ENCODE results near the gene ZNF19.
"Not testable (repeated sequence)": the region's sequence is repeated elsewhere in the genome, so short reads cannot be mapped to it uniquely, and the experiment has no call there.

The ZNF19 gene

GRCh38 chr16:71507061-71507460, 17.9 kb upstream of the ZNF19 start:
- H3K9me3 ChIP-seq (ENCODE audit: insufficient read depth, low read length): no peaks in the 10 kb centered on the region
- no peaks in the 10 kb centered on the region for H3K9me2 ChIP-seq (replicated peaks; ENCODE audit: insufficient read depth, low read length)
- H2AFZ ChIP-seq (ENCODE audit: low read depth, low read length, severe bottlenecking): no peak overlapping the region
- no peaks in the 10 kb centered on the region for H4K20me1 ChIP-seq (ENCODE audit: low read depth, low read length)
- H3K79me2 ChIP-seq (ENCODE audit: insufficient read depth, low read length): no peaks in the 10 kb centered on the region
- H3K27ac ChIP-seq (ENCODE audit: low read depth, low read length): no peak overlapping the region
- TF ChIP-seq EZH2phosphoT487 (conservative IDR thresholded peaks at IDR 0.05; ENCODE audit: low read length) (no peak), CTCF (IDR thresholded peaks at IDR 0.05; ENCODE audit: insufficient read depth, low read length, poor library complexity, severe bottlenecking) (no peak)
- H3K27me3 ChIP-seq (ENCODE audit: low read length): no peaks in the 10 kb centered on the region
- no peak overlapping the region for H3K4me3 ChIP-seq (ENCODE audit: insufficient read depth, low read length, poor library complexity, severe bottlenecking)
- no peak overlapping the region for H3K9ac ChIP-seq (ENCODE audit: low read length)
- no peaks in the 10 kb centered on the region for H3F3A ChIP-seq (ENCODE audit: insufficient read depth)
- no peaks in the 10 kb centered on the region for H3K36me3 ChIP-seq (ENCODE audit: low read length)
- no peak overlapping the region for H3K4me2 ChIP-seq (ENCODE audit: low read depth, low read length, poor library complexity, severe bottlenecking)

DNA sequence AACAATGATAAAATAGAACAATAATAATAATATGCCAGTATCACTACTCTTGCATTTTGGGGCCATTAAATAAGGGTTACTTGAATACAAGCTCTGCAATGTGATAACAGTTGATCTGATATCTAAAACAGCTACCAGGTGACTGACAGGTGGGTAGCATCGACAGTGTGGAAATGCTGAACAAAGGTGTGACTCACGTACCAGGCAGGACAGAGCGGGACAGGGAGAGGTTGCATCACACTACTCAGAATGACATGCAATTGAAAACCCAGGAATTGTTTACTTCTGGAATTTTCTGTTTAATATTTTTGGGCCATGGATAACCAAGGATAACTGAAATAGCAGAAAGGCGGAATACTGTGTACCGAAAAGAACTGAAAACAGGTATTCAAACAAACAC, 15.8 kb upstream of the ZNF19 start:
- Histone ChIP-seq H2AFZ (ENCODE audit: low read depth, low read length, severe bottlenecking) (no peak overlapping the region), H3K9me2 (replicated peaks; ENCODE audit: insufficient read depth, low read length) (no peaks in the 10 kb centered on the region), H3F3A (ENCODE audit: insufficient read depth) (no peaks in the 10 kb centered on the region), H3K27ac (ENCODE audit: low read depth, low read length) (no peak overlapping the region), H4K20me1 (ENCODE audit: low read depth, low read length) (no peaks in the 10 kb centered on the region), H3K79me2 (ENCODE audit: insufficient read depth, low read length) (no peaks in the 10 kb centered on the region), H3K27me3 (ENCODE audit: low read length) (no peaks in the 10 kb centered on the region), H3K4me3 (ENCODE audit: insufficient read depth, low read length, poor library complexity, severe bottlenecking) (no peak overlapping the region), H3K36me3 (ENCODE audit: low read length) (no peaks in the 10 kb centered on the region), H3K9me3 (ENCODE audit: insufficient read depth, low read length) (no peaks in the 10 kb centered on the region), H3K4me2 (ENCODE audit: low read depth, low read length, poor library complexity, severe bottlenecking) (no peak overlapping the region), H3K9ac (ENCODE audit: low read length) (no peak overlapping the region)
- no peak for TF ChIP-seq EZH2phosphoT487 (conservative IDR thresholded peaks at IDR 0.05; ENCODE audit: low read length)
- TF ChIP-seq CTCF (IDR thresholded peaks at IDR 0.05; ENCODE audit: insufficient read depth, low read length, poor library complexity, severe bottlenecking): no peak

GRCh38 chr16:71504051-71504450, 14.9 kb upstream of the ZNF19 start:
- H3K36me3 ChIP-seq (ENCODE audit: low read length); H3K27ac ChIP-seq (ENCODE audit: low read depth, low read length); H3K9me2 ChIP-seq (replicated peaks; ENCODE audit: insufficient read depth, low read length); H3K79me2 ChIP-seq (ENCODE audit: insufficient read depth, low read length); H3K9ac ChIP-seq (ENCODE audit: low read length); H2AFZ ChIP-seq (ENCODE audit: low read depth, low read length, severe bottlenecking); H3K9me3 ChIP-seq (ENCODE audit: insufficient read depth, low read length); H3F3A ChIP-seq (ENCODE audit: insufficient read depth); H4K20me1 ChIP-seq (ENCODE audit: low read depth, low read length); H3K27me3 ChIP-seq (ENCODE audit: low read length); H3K4me3 ChIP-seq (ENCODE audit: insufficient read depth, low read length, poor library complexity, severe bottlenecking); H3K4me2 ChIP-seq (ENCODE audit: low read depth, low read length, poor library complexity, severe bottlenecking): not testable (repeated sequence)

GRCh38 chr16:71501547-71501946, 12.4 kb upstream of the ZNF19 start:
- Histone ChIP-seq H3F3A (ENCODE audit: insufficient read depth) (no peaks in the 10 kb centered on the region), H3K4me3 (ENCODE audit: insufficient read depth, low read length, poor library complexity, severe bottlenecking) (no peak overlapping the region), H2AFZ (ENCODE audit: low read depth, low read length, severe bottlenecking) (no peak overlapping the region), H3K9me3 (ENCODE audit: insufficient read depth, low read length) (no peaks in the 10 kb centered on the region), H3K27ac (ENCODE audit: low read depth, low read length) (no peak overlapping the region), H4K20me1 (ENCODE audit: low read depth, low read length) (no peaks in the 10 kb centered on the region), H3K79me2 (ENCODE audit: insufficient read depth, low read length) (no peaks in the 10 kb centered on the region), H3K4me2 (ENCODE audit: low read depth, low read length, poor library complexity, severe bottlenecking) (no peak overlapping the region), H3K9me2 (replicated peaks; ENCODE audit: insufficient read depth, low read length) (no peaks in the 10 kb centered on the region), H3K9ac (ENCODE audit: low read length) (no peak overlapping the region), H3K36me3 (ENCODE audit: low read length) (no peaks in the 10 kb centered on the region), H3K27me3 (ENCODE audit: low read length) (no peaks in the 10 kb centered on the region)
- no peak for TF ChIP-seq CTCF (IDR thresholded peaks at IDR 0.05; ENCODE audit: insufficient read depth, low read length, poor library complexity, severe bottlenecking)
- TF ChIP-seq EZH2phosphoT487 (conservative IDR thresholded peaks at IDR 0.05; ENCODE audit: low read length): no peak

All from SU-DHL-6 (cell line).